ENCODE measurements around the gene PROM1.

DNA sequence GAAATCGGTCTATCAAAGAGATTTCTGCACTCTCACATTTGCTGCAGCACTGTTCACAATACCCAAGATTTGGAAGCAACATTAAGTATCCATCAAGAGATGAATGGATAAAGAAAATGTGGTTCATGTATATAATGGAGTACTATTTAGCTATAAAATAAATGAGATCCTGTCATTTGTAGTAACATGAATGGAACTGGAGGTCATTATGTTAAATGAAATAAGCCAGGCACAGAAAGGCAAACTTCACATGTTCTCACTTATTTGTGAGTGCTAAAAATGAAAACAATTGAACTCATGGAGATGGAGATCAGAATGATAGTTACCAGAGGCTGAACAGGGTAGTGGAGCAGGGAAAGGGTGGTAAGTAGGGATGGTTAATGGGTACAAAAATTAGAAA, 17.0 kb upstream of the PROM1 start:
- TF ChIP-seq, protein P1, sequence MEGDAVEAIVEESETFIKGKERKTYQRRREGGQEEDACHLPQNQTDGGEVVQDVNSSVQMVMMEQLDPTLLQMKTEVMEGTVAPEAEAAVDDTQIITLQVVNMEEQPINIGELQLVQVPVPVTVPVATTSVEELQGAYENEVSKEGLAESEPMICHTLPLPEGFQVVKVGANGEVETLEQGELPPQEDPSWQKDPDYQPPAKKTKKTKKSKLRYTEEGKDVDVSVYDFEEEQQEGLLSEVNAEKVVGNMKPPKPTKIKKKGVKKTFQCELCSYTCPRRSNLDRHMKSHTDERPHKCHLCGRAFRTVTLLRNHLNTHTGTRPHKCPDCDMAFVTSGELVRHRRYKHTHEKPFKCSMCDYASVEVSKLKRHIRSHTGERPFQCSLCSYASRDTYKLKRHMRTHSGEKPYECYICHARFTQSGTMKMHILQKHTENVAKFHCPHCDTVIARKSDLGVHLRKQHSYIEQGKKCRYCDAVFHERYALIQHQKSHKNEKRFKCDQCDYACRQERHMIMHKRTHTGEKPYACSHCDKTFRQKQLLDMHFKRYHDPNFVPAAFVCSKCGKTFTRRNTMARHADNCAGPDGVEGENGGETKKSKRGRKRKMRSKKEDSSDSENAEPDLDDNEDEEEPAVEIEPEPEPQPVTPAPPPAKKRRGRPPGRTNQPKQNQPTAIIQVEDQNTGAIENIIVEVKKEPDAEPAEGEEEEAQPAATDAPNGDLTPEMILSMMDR (IDR thresholded peaks at IDR 0.05), result no peak
- no peak for TF ChIP-seq EZH2 (IDR thresholded peaks at IDR 0.05)

Measured in neural progenitor cell (in vitro differentiated cells).